ENCODE results near the gene MLLT3.

- TF ChIP-seq, protein P1, sequence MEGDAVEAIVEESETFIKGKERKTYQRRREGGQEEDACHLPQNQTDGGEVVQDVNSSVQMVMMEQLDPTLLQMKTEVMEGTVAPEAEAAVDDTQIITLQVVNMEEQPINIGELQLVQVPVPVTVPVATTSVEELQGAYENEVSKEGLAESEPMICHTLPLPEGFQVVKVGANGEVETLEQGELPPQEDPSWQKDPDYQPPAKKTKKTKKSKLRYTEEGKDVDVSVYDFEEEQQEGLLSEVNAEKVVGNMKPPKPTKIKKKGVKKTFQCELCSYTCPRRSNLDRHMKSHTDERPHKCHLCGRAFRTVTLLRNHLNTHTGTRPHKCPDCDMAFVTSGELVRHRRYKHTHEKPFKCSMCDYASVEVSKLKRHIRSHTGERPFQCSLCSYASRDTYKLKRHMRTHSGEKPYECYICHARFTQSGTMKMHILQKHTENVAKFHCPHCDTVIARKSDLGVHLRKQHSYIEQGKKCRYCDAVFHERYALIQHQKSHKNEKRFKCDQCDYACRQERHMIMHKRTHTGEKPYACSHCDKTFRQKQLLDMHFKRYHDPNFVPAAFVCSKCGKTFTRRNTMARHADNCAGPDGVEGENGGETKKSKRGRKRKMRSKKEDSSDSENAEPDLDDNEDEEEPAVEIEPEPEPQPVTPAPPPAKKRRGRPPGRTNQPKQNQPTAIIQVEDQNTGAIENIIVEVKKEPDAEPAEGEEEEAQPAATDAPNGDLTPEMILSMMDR (IDR thresholded peaks at IDR 0.05): no peak
- no peak for TF ChIP-seq POLR2A (IDR thresholded peaks at IDR 0.05)
Observed at GRCh38 chr9:20569525-20569924, 52.8 kb downstream of the MLLT3 start.

Data from thyroid gland (tissue), 4 donors.